ENCODE measurements around the gene C1orf159.

GRCh38 chr1:1116701-1117468 is 996 bp upstream of the C1orf159 start:
- TF ChIP-seq CTCF (IDR thresholded peaks at IDR 0.05; ENCODE audit: poor library complexity, severe bottlenecking) (no peak), POLR2AphosphoS5 (IDR thresholded peaks at IDR 0.05) (no peak)

Measured in neural cell (in vitro differentiated cells).